HepG2 (cell line): ENCODE measurements around the gene SUPT6H. TPM values are rescaled to one million over a fixed set of nuclear protein-coding genes. Genes with fewer than 3 reads are reported as not detected.
A peak's percentile ranks its signal among the peaks of the same experiment; 100 is the strongest.

Experiments
- AHR ChIP-seq: IDR thresholded peaks from 2 replicates; pipeline ENCODE4 v1.6.1; 2018; ENCODE audit warnings: missing genetic modification reagents, missing compliant biosample characterization
- CENPT ChIP-seq: sonication (generic); formaldehyde crosslinking; IDR thresholded peaks from 2 replicates; pipeline ENCODE4 v1.8.0; 2022; ENCODE audit warnings: low read depth, mild to moderate bottlenecking, moderate library complexity, missing genetic modification reagents
- E2F2 ChIP-seq: sonication (generic); formaldehyde crosslinking; IDR thresholded peaks from 2 replicates; pipeline ENCODE4 v1.4.0; 2020; ENCODE audit warnings: missing genetic modification reagents, borderline replicate concordance
- GATAD1 ChIP-seq: IDR thresholded peaks from 2 replicates; pipeline ENCODE4 v1.6.1; 2016; ENCODE audit warnings: missing genetic modification reagents, missing compliant biosample characterization
- GZF1 ChIP-seq: sonication (generic); formaldehyde crosslinking; IDR thresholded peaks from 2 replicates; pipeline ENCODE4 v1.5.1; 2020; ENCODE audit warnings: mild to moderate bottlenecking, missing genetic modification reagents
- HNRNPL ChIP-seq: fragments of 200-400 bp; formaldehyde crosslinking; IDR thresholded peaks from 2 replicates; pipeline ENCODE4 v1.6.1; 2017; ENCODE audit warnings: mild to moderate bottlenecking, low read depth, low read length
- MAF1 ChIP-seq: sonication (generic); formaldehyde crosslinking; IDR thresholded peaks from 2 replicates; pipeline ENCODE4 v1.5.0; 2020; ENCODE audit warnings: missing genetic modification reagents, borderline replicate concordance
- NFIC ChIP-seq: IDR thresholded peaks from 2 replicates; pipeline ENCODE4 v1.6.1; 2012; ENCODE audit warnings: mild to moderate bottlenecking, low read length, inconsistent platforms
- NR2F6 ChIP-seq, 2 experiments: IDR thresholded peaks; 2 replicates each; pipeline ENCODE4 v1.6.1; 2016; ENCODE audit warnings: antibody characterized with exemption in 1 of 2, mild to moderate bottlenecking in 1 of 2
- RAD51 ChIP-seq: fragments of 450-650 bp; IDR thresholded peaks from 2 replicates; pipeline ENCODE4 v1.6.1; 2016; ENCODE audit warnings: borderline replicate concordance
- RCOR2 ChIP-seq: IDR thresholded peaks from 2 replicates; pipeline ENCODE4 v1.6.1; 2016; ENCODE audit warnings: missing biosample characterization, missing genetic modification reagents
- SRY ChIP-seq: sonication (generic); formaldehyde crosslinking; IDR thresholded peaks from 2 replicates; pipeline ENCODE4 v1.8.0; 2022; ENCODE audit warnings: mild to moderate bottlenecking, missing genetic modification reagents
- ZBTB3 ChIP-seq: sonication (generic); formaldehyde crosslinking; IDR thresholded peaks from 2 replicates; pipeline ENCODE4 v1.4.0; 2020; ENCODE audit warnings: low read depth, mild to moderate bottlenecking, moderate library complexity, missing genetic modification reagents, borderline replicate concordance
- ZBTB49 ChIP-seq: sonication (generic); formaldehyde crosslinking; IDR thresholded peaks from 2 replicates; pipeline ENCODE4 v1.4.0; 2020; ENCODE audit warnings: missing genetic modification reagents, borderline replicate concordance
- ZIK1 ChIP-seq: sonication (generic); formaldehyde crosslinking; IDR thresholded peaks from 2 replicates; pipeline ENCODE4 v1.5.0; 2020; ENCODE audit warnings: mild to moderate bottlenecking, low read depth, missing genetic modification reagents, borderline replicate concordance
- ZNF232 ChIP-seq: sonication (generic); formaldehyde crosslinking; IDR thresholded peaks from 2 replicates; pipeline ENCODE4 v1.4.0; 2020; ENCODE audit warnings: missing genetic modification reagents, borderline replicate concordance
- ZNF251 ChIP-seq: sonication (generic); formaldehyde crosslinking; IDR thresholded peaks from 2 replicates; pipeline ENCODE4 v1.9.0; 2021; ENCODE audit warnings: mild to moderate bottlenecking, missing genetic modification reagents
- ZNF263 ChIP-seq: sonication (generic); formaldehyde crosslinking; IDR thresholded peaks from 2 replicates; pipeline ENCODE4 v1.4.0; 2020; ENCODE audit warnings: missing genetic modification reagents
- ZNF33A ChIP-seq: sonication (generic); formaldehyde crosslinking; IDR thresholded peaks from 2 replicates; pipeline ENCODE4 v1.5.1; 2020; ENCODE audit warnings: missing genetic modification reagents, mild to moderate bottlenecking, moderate library complexity, borderline replicate concordance
- polyA plus RNA-seq, 8 experiments: library from polyadenylated mRNA; depleted of rRNA in 3 of 8; stranded (reverse) in 7 of 8; unstranded in 1 of 8; fragments of >200 nt; fragmentation: Illumina TruSeq in 4 of 8; extraction: Trizol in 4 of 8; gene quantifications; 2 replicates each; pipeline versions ENCODE4 v1.2.1 to v1.2.3, GENCODE V29; 2011 to 2016; ENCODE audit warnings: low read depth in 4 of 8, missing spikeins in 1 of 8, mixed read lengths in 1 of 8; ENCODE audit not compliant: insufficient read depth in 1 of 8
- total RNA-seq, 5 experiments: library from RNA; depleted of rRNA; stranded (reverse); fragments of >200 nt; fragmentation: Illumina TruSeq; extraction: Trizol; gene quantifications; 2 replicates each; pipeline ENCODE4 v1.2.3, GENCODE V29; 2016; ENCODE audit warnings: low read depth in 1 of 5
- TF ChIP-seq, protein P1 (sequence below): sonication (generic); formaldehyde crosslinking; IDR thresholded peaks from 2 replicates; pipeline ENCODE4 v1.9.0; 2022; ENCODE audit warnings: low read depth, missing genetic modification reagents
- TF ChIP-seq, protein P2 (sequence below): IDR thresholded peaks from 2 replicates; pipeline ENCODE4 v1.6.1; 2016; ENCODE audit warnings: missing biosample characterization, missing genetic modification reagents, low read depth
- TF ChIP-seq, protein P3 (sequence below): IDR thresholded peaks from 2 replicates; pipeline ENCODE4 v1.6.1; 2016

SUPT6H gene
- total and polyA plus RNA-seq, 2 of the 13 experiments (the other 11 are each of a cell fraction or from before 2014, with no cell fraction given): 32.7 to 39.9 TPM

- TF ChIP-seq, protein P1, sequence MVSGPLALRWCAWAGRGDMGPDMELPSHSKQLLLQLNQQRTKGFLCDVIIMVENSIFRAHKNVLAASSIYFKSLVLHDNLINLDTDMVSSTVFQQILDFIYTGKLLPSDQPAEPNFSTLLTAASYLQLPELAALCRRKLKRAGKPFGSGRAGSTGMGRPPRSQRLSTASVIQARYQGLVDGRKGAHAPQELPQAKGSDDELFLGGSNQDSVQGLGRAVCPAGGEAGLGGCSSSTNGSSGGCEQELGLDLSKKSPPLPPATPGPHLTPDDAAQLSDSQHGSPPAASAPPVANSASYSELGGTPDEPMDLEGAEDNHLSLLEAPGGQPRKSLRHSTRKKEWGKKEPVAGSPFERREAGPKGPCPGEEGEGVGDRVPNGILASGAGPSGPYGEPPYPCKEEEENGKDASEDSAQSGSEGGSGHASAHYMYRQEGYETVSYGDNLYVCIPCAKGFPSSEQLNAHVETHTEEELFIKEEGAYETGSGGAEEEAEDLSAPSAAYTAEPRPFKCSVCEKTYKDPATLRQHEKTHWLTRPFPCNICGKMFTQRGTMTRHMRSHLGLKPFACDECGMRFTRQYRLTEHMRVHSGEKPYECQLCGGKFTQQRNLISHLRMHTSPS: no peak
- TF ChIP-seq GZF1 (CRISPR knock-in tag): no peak
- TF ChIP-seq RAD51: no peak
- peak; percentile 95 for TF ChIP-seq GATAD1 (CRISPR knock-in tag)
- no peak for TF ChIP-seq CENPT
- no peak for TF ChIP-seq E2F2 (CRISPR knock-in tag)
- TF ChIP-seq, protein P2, sequence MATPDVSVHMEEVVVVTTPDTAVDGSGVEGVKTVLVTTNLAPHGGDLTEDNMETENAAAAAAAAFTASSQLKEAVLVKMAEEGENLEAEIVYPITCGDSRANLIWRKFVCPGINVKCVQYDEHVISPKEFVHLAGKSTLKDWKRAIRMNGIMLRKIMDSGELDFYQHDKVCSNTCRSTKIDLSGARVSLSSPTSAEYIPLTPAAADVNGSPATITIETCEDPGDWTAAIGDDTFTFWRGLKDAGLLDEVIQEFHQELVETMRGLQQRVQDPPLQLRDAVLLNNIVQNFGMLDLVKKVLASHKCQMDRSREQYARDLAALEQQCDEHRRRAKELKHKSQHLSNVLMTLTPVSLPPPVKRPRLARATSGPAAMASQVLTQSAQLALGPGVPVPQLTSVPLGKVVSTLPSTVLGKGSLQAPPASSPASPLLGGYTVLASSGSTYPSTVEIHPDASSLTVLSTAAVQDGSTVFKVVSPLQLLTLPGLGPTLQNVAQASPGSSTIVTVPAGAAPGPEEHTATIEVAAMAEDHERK: peak; percentile 93
- TF ChIP-seq RCOR2 (CRISPR knock-in tag): no peak
- peak; percentile 51; the same call in 1 of the 2 replicates for TF ChIP-seq ZBTB3 (CRISPR knock-in tag)
- TF ChIP-seq AHR: no peak
- TF ChIP-seq SRY (CRISPR knock-in tag): 0 out of 2 replicates have a peak, but pooled peaks have one; percentile 56
- no peak for TF ChIP-seq ZNF251
- TF ChIP-seq ZNF33A: peak; percentile 93; the same call in 1 of the 2 replicates
- no peak for TF ChIP-seq NR2F6 (IDR thresholded peaks at IDR 0.05)
- TF ChIP-seq NR2F6 (CRISPR knock-in tag; IDR thresholded peaks at IDR 0.05): no peak
- TF ChIP-seq, protein P3, sequence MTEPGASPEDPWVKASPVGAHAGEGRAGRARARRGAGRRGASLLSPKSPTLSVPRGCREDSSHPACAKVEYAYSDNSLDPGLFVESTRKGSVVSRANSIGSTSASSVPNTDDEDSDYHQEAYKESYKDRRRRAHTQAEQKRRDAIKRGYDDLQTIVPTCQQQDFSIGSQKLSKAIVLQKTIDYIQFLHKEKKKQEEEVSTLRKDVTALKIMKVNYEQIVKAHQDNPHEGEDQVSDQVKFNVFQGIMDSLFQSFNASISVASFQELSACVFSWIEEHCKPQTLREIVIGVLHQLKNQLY (CRISPR knock-in tag): no peak
- 0 out of 2 replicates have a peak, but pooled peaks have one; percentile 22 for TF ChIP-seq HNRNPL
- TF ChIP-seq ZNF232: no peak
- no peak for TF ChIP-seq NFIC
- TF ChIP-seq MAF1 (CRISPR knock-in tag): no peak
- TF ChIP-seq ZBTB49 (CRISPR knock-in tag): no peak
- no peak for TF ChIP-seq ZIK1 (CRISPR knock-in tag)
- TF ChIP-seq ZNF263 (CRISPR knock-in tag): peak; percentile 86
Observed at GRCh38 chr17:28661635-28662526, at the start of gene SUPT6H, which contains the start of gene SDF2 (continued).
